Measurements from ENCODE around the gene TMEM132D. TPM values are rescaled to one million over a fixed set of nuclear protein-coding genes. Genes with fewer than 3 reads are reported as not detected.
A peak's percentile ranks its signal among the peaks of the same experiment; 100 is the strongest.

The TMEM132D gene
- total and polyA plus RNA-seq, 4 donors = 0.06 to 0.20 (median 0.13) TPM

- no peaks in the 10 kb centered on the region for H3K36me3 ChIP-seq (ENCODE audit: control insufficient read depth in 4 of 4, insufficient read depth in 4 of 4, low read length in 4 of 4)
- no peak overlapping the region for H3K9ac ChIP-seq (ENCODE audit: insufficient read depth in 1 of 2, low read length in 2 of 2)
- no peaks in the 10 kb centered on the region for H3K4me1 ChIP-seq (ENCODE audit: control insufficient read depth in 5 of 5, insufficient read depth in 5 of 5, low read length in 5 of 5)
- TF ChIP-seq CTCF (IDR thresholded peaks at IDR 0.05; ENCODE audit: control extremely low read depth, extremely low read depth) = no peak
- H3K27ac ChIP-seq (ENCODE audit: low read depth in 1 of 2, low read length in 1 of 2) = no peak overlapping the region
- peaks cover 0 to 2% (median 0%) of the 10 kb centered on the region in 4 donors for H3K9me3 ChIP-seq (ENCODE audit: control insufficient read depth in 4 of 4, insufficient read depth in 3 of 4, low read length in 3 of 4)
- ATAC-seq (ENCODE audit: insufficient read depth, low FRiP score) = no peak
- WGBS, 2 donors = 91 to 92% methylated on average over 2 of the region's 2 CpGs
- H3K27me3 ChIP-seq (ENCODE audit: control insufficient read depth in 3 of 3, insufficient read depth in 3 of 3, low read length in 2 of 3) = no peaks in the 10 kb centered on the region
- no peak overlapping the region for H3K4me3 ChIP-seq
- no peak for DNase-seq
These were observed 578.3 kb downstream of the TMEM132D start for GRCh38 chr12:129325566-129325965.

DNA sequence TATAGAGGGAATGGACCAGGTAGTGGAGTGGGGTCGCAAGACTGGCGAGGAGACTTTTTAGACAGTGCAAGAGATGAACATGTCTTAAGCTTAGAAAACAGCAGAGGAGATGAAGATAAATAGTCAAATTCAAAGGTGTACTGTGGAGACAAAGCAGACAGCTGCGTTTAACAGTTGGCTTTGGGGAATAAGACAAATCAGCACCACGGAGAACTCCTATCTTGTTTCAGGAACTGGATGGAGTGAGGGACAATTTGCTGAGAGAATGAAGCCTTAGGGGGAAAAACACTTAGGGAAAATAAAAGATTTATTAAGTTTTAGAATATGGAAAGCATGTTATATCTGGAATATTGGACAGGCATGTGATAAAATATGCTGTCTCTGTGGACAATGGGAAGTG lies 591.8 kb downstream of the TMEM132D start:
- DNase-seq (peak in 1 of 3 donors; percentile 14), ATAC-seq (ENCODE audit: insufficient read depth, low FRiP score) (no peak)
- no peak for TF ChIP-seq CTCF (IDR thresholded peaks at IDR 0.05; ENCODE audit: control extremely low read depth, extremely low read depth)

DNA sequence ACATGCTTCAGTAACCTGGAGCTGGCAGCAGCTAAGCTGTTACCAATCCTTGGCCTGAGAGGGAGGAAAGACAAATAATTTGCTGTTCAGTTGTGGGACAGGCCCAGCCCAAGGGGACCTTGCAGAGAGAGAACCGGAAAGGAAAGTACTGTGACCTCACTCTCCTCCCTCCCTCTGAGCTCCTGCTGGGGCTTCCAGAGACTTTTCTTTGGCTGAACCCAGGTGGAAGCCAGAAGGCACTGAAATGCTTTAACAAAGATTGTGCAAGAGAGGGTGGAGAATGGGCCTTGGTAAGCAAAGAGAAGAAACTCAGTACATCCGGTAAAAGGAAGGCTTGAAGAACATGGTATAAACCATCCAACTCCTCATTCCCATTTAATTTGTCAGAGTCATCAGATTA lies 593.5 kb downstream of the TMEM132D start:
- H3K36me3 ChIP-seq (ENCODE audit: control insufficient read depth in 4 of 4, insufficient read depth in 4 of 4, low read length in 4 of 4) = no peaks in the 10 kb centered on the region
- H3K9me3 ChIP-seq (ENCODE audit: control insufficient read depth in 4 of 4, insufficient read depth in 3 of 4, low read length in 3 of 4) = no peaks in the 10 kb centered on the region
- no peak for DNase-seq
- no peaks in the 10 kb centered on the region for H3K27me3 ChIP-seq (ENCODE audit: control insufficient read depth in 3 of 3, insufficient read depth in 3 of 3, low read length in 2 of 3)
- WGBS, 2 donors = 61 to 71% methylated on average over 2 of the region's 2 CpGs
- no peak overlapping the region for H3K9ac ChIP-seq (ENCODE audit: insufficient read depth in 1 of 2, low read length in 2 of 2)
- TF ChIP-seq CTCF (IDR thresholded peaks at IDR 0.05; ENCODE audit: control extremely low read depth, extremely low read depth) = no peak
- H3K27ac ChIP-seq (ENCODE audit: low read depth in 1 of 2, low read length in 1 of 2) = no peak overlapping the region
- no peak for ATAC-seq (ENCODE audit: insufficient read depth, low FRiP score)
- H3K4me3 ChIP-seq = no peak overlapping the region
- H3K4me1 ChIP-seq (ENCODE audit: control insufficient read depth in 5 of 5, insufficient read depth in 5 of 5, low read length in 5 of 5) = no peaks in the 10 kb centered on the region

More for the DNA sequence above, 591.8 kb downstream of the TMEM132D start:
- Histone ChIP-seq H3K4me1 (ENCODE audit: control insufficient read depth in 5 of 5, insufficient read depth in 5 of 5, low read length in 5 of 5) (no peaks in the 10 kb centered on the region), H3K9me3 (ENCODE audit: control insufficient read depth in 4 of 4, insufficient read depth in 3 of 4, low read length in 3 of 4) (no peaks in the 10 kb centered on the region), H3K9ac (ENCODE audit: insufficient read depth in 1 of 2, low read length in 2 of 2) (no peak overlapping the region), H3K36me3 (ENCODE audit: control insufficient read depth in 4 of 4, insufficient read depth in 4 of 4, low read length in 4 of 4) (no peaks in the 10 kb centered on the region), H3K27ac (ENCODE audit: low read depth in 1 of 2, low read length in 1 of 2) (no peak overlapping the region), H3K4me3 (no peak overlapping the region), H3K27me3 (ENCODE audit: control insufficient read depth in 3 of 3, insufficient read depth in 3 of 3, low read length in 2 of 3) (no peaks in the 10 kb centered on the region)
- 65% methylated on average over 4 of the region's 4 CpGs for WGBS, 2 donors

DNA sequence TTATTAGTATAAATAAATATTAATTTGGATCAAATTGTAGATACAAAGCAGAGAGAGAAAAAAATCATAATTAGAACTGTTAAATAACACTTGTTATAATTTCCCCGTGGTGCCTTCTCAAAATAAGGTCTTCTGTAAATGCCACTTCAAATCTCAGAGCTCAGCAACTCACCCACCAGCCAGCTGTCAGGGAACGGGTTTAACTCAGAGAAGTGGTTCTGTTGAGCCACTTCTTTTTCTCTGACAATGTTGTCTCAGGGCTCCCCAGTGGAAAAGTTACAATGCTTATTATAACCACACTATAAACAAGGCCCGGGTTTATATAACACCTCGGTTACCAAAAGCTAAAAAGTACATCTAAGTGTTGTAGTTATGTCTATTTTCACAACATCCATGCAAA lies 598.0 kb downstream of the TMEM132D start:
- Histone ChIP-seq H3K9ac (ENCODE audit: insufficient read depth in 1 of 2, low read length in 2 of 2) (no peak overlapping the region), H3K27me3 (ENCODE audit: control insufficient read depth in 3 of 3, insufficient read depth in 3 of 3, low read length in 2 of 3) (no peaks in the 10 kb centered on the region), H3K36me3 (ENCODE audit: control insufficient read depth in 4 of 4, insufficient read depth in 4 of 4, low read length in 4 of 4) (no peaks in the 10 kb centered on the region), H3K27ac (ENCODE audit: low read depth in 1 of 2, low read length in 1 of 2) (no peak overlapping the region), H3K9me3 (ENCODE audit: control insufficient read depth in 4 of 4, insufficient read depth in 3 of 4, low read length in 3 of 4) (peaks cover 0 to 7% (median 0%) of the 10 kb centered on the region in 4 donors), H3K4me3 (no peak overlapping the region), H3K4me1 (ENCODE audit: control insufficient read depth in 5 of 5, insufficient read depth in 5 of 5, low read length in 5 of 5) (no peaks in the 10 kb centered on the region)
- no peak for TF ChIP-seq CTCF (IDR thresholded peaks at IDR 0.05; ENCODE audit: control extremely low read depth, extremely low read depth)
- 62 to 77% methylated on average over 4 of the region's 4 CpGs for WGBS, 2 donors
- DNase-seq (no peak), ATAC-seq (ENCODE audit: insufficient read depth, low FRiP score) (no peak)
